ENCODE results near the gene MBOAT7. TPM values are rescaled to one million over a fixed set of nuclear protein-coding genes. Genes with fewer than 3 reads are reported as not detected.
A peak's percentile ranks its signal among the peaks of the same experiment; 100 is the strongest.

Gene MBOAT7
- total and polyA plus RNA-seq, 2 of the 8 experiments (the other 6 are each of a cell fraction or from before 2014, with no cell fraction given) = 85.5 to 90.9 TPM

DNA sequence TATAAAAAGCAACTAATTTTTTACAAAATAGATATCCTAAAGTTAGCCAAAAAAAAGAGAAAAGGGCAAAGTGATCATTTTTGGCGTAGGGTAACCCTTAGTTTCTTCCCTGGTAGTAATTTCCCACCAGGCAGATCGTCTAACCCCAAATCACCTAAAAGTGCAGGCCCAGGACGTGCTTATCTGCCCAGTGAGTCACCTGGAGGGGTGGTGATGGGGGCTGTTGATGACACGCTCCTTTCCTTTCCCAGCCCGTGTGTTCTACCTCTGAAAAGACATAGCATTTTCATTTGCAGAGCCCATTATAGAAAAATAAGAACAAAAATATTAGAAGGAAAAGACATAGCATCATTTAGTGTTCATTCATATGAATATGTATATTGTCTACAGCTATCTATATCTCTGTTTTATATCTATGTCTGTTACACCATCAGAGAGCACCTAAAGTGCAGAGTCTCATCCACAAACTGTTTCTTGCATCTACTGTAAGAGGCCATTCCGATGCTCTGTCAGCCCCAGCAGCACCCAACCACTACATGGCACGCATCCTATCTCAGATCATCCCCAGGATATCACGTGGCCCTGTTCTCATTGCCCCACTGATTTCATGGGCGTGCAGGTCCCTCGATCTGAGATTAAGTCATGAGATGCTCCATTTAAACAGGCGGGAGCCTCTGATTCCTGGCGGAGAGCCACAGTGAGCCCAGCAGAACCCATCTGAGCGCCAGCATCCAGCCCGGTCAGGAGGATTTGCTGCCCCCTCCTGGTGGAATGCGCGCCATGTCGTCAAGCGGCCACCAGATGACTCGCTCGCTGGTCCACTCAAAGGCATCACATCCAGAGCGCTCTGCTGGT is 41.9 kb upstream of the MBOAT7 start:
- Histone ChIP-seq H3K18ac (ENCODE audit: extremely low read depth, low read length) (no peak overlapping the region), H3K79me2 (ENCODE audit: control insufficient read depth in 1 of 2, insufficient read depth in 2 of 2, low read length in 2 of 2) (no peaks in the 10 kb centered on the region), H3K4me3 (ENCODE audit: extremely low read depth in 1 of 4, insufficient read depth in 2 of 4, low read depth in 3 of 4, low read length in 4 of 4) (no peak overlapping the region; a peak in 2 of 8 replicates), H2BK5ac (ENCODE audit: low read depth, low read length) (no peak overlapping the region), H3K14ac (ENCODE audit: insufficient read length) (no peak overlapping the region), H4K8ac (ENCODE audit: extremely low read depth, insufficient read depth, low read length) (peak overlapping the region; percentile 51; the same call in 1 of the 2 replicates), H3K79me1 (ENCODE audit: low read depth, low read length) (no peaks in the 10 kb centered on the region), H2BK20ac (ENCODE audit: low read length) (no peak overlapping the region), H2BK12ac (ENCODE audit: low read depth, low read length) (no peak overlapping the region), H3K4ac (replicated peaks; ENCODE audit: insufficient read length, low read depth, low read length) (no peak overlapping the region), H4K20me1 (replicated peaks in 1 of 2; ENCODE audit: control insufficient read depth in 1 of 2, insufficient read depth in 2 of 2, low read length in 2 of 2) (no peaks in the 10 kb centered on the region), H3K4me1 (replicated peaks in 1 of 4; ENCODE audit: control insufficient read depth in 3 of 4, insufficient read depth in 4 of 4, low read length in 3 of 4) (no peaks in the 10 kb centered on the region), H3K27me3 (replicated peaks in 1 of 4; ENCODE audit: control insufficient read depth in 3 of 4, extremely low read depth in 1 of 4, insufficient read depth in 3 of 4, low read length in 3 of 4) (peaks cover 0 to 7% (median 2%) of the 10 kb centered on the region in 4 experiments; a peak in 3 of 7 replicates), H2AFZ (ENCODE audit: low read length) (0 out of 2 replicates have a peak overlapping the region, but pooled peaks have one; percentile 82), H3K9ac (replicated peaks in 1 of 4; ENCODE audit: extremely low read depth in 1 of 4, low read depth in 3 of 4, low read length in 3 of 4) (no peak overlapping the region), H2BK15ac (ENCODE audit: low read length) (no peak overlapping the region), H2BK120ac (replicated peaks; ENCODE audit: low read depth, low read length) (no peak overlapping the region), H3K23ac (ENCODE audit: insufficient read length) (no peak overlapping the region), H2AK5ac (ENCODE audit: low read depth, low read length) (no peak overlapping the region), H4K5ac (ENCODE audit: insufficient read length, low read depth, low read length) (no peak overlapping the region), H3K23me2 (ENCODE audit: low read depth, low read length) (no peaks in the 10 kb centered on the region), H3K36me3 (ENCODE audit: control insufficient read depth in 2 of 4, insufficient read depth in 4 of 4, low read length in 3 of 4) (no peaks in the 10 kb centered on the region), H3K9me3 (ENCODE audit: insufficient read depth in 2 of 2, low read depth in 1 of 2, low read length in 1 of 2) (peaks cover 4 to 6% of the 10 kb centered on the region in 2 experiments; a peak in 2 of 4 replicates), H4K91ac (replicated peaks; ENCODE audit: insufficient read length, low read length) (no peak overlapping the region), H3K4me2 (ENCODE audit: insufficient read depth in 1 of 2, low read depth in 2 of 2, low read length in 2 of 2) (peak overlapping the region in 1 of 2 experiments; percentile 41; a peak in 1 of 4 replicates), H3K27ac (ENCODE audit: low read depth, low read length) (no peak overlapping the region), H3K56ac (replicated peaks; ENCODE audit: insufficient read length, low read depth, low read length) (no peak overlapping the region)
- WGBS, 2 experiments (ENCODE audit: extremely low coverage in 1 of 2, insufficient coverage in 1 of 2, insufficient read length in 1 of 2, insufficient replicate concordance in 2 of 2, low coverage in 1 of 2, low lambda C conversion rate in 2 of 2, missing lambda C conversion rate in 1 of 2) = 33% methylated on average over 21 of the region's 21 CpGs; no CpG with 5 or more reads in 1 of the 2 experiments
- FAIRE-seq (peak; percentile 74), DNase-seq (ENCODE audit: low read depth in 1 of 2, low spot score in 2 of 2) (peak; percentile 56 to 99)
- CTCF ChIA-PET (ENCODE audit: partially characterized antibody) = interaction anchor here (0.7 to 1.6 kb wide), 8 partner anchors 8 to 122 kb away, joined by 3 to 9 read pairs (median 4); partner anchors contain the start of genes LILRB3 and MBOAT7
- POLR2A ChIA-PET (ENCODE audit: partially characterized antibody) = interaction anchor here (1.1 to 2.1 kb wide), 3 partner anchors 8 to 31 kb away, joined by 3 to 12 read pairs (median 9); partner anchors contain the start of gene RPS9
- TF ChIP-seq JUND (IDR thresholded peaks at IDR 0.05; ENCODE audit: low read length) (peak; percentile 69; the same call in 1 of the 2 replicates), CBX5 (IDR thresholded peaks at IDR 0.05; ENCODE audit: low read depth, low read length) (no peak), TBP (IDR thresholded peaks at IDR 0.05; ENCODE audit: low read depth, low read length) (peak; percentile 49; the same call in 1 of the 2 replicates), GABPA (IDR thresholded peaks at IDR 0.05; ENCODE audit: borderline replicate concordance, insufficient read depth, low read length) (0 out of 2 replicates have a peak, but pooled peaks have one; percentile 63)
- TF ChIP-seq, protein P1, sequence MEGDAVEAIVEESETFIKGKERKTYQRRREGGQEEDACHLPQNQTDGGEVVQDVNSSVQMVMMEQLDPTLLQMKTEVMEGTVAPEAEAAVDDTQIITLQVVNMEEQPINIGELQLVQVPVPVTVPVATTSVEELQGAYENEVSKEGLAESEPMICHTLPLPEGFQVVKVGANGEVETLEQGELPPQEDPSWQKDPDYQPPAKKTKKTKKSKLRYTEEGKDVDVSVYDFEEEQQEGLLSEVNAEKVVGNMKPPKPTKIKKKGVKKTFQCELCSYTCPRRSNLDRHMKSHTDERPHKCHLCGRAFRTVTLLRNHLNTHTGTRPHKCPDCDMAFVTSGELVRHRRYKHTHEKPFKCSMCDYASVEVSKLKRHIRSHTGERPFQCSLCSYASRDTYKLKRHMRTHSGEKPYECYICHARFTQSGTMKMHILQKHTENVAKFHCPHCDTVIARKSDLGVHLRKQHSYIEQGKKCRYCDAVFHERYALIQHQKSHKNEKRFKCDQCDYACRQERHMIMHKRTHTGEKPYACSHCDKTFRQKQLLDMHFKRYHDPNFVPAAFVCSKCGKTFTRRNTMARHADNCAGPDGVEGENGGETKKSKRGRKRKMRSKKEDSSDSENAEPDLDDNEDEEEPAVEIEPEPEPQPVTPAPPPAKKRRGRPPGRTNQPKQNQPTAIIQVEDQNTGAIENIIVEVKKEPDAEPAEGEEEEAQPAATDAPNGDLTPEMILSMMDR (IDR thresholded peaks at IDR 0.05; ENCODE audit: control extremely low read depth in 1 of 3, insufficient read depth in 1 of 3, low read depth in 1 of 3, low read length in 3 of 3) = peak; percentile 98
- TF ChIP-seq, protein P2, sequence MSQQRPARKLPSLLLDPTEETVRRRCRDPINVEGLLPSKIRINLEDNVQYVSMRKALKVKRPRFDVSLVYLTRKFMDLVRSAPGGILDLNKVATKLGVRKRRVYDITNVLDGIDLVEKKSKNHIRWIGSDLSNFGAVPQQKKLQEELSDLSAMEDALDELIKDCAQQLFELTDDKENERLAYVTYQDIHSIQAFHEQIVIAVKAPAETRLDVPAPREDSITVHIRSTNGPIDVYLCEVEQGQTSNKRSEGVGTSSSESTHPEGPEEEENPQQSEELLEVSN (IDR thresholded peaks at IDR 0.05) = no peak
